ENCODE measurements around the gene NCOA4.

DNA sequence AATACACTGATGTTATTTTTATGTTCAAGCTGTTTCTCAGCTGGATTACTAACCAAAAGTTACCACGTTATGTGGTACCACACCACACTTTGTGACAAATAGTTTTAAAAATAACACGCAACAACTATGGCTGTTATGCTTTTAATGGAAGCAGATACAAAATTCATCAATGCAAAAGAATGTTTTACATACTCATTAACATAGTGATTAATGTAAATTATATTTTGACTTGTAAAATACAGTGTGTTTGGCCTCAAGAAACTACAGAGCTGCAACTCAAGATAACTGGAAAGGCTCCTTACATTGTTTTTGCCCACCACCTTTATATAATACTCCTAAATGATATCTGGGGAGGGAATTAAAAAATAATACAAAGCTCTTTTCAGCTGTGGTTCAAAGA lies 25.5 kb downstream of the NCOA4 start:
- no peak for TF ChIP-seq MAX (IDR thresholded peaks at IDR 0.05)
- no peak for TF ChIP-seq EZH2 (IDR thresholded peaks at IDR 0.05)
- TF ChIP-seq EZH2phosphoT487 (IDR thresholded peaks at IDR 0.05; ENCODE audit: borderline replicate concordance): no peak
- no peak for TF ChIP-seq SRF (IDR thresholded peaks at IDR 0.05; ENCODE audit: low read depth)
- TF ChIP-seq POLR2A (IDR thresholded peaks at IDR 0.05; ENCODE audit: borderline replicate concordance, extremely low read depth, insufficient read depth, insufficient read length): no peak
- TF ChIP-seq, protein P1, sequence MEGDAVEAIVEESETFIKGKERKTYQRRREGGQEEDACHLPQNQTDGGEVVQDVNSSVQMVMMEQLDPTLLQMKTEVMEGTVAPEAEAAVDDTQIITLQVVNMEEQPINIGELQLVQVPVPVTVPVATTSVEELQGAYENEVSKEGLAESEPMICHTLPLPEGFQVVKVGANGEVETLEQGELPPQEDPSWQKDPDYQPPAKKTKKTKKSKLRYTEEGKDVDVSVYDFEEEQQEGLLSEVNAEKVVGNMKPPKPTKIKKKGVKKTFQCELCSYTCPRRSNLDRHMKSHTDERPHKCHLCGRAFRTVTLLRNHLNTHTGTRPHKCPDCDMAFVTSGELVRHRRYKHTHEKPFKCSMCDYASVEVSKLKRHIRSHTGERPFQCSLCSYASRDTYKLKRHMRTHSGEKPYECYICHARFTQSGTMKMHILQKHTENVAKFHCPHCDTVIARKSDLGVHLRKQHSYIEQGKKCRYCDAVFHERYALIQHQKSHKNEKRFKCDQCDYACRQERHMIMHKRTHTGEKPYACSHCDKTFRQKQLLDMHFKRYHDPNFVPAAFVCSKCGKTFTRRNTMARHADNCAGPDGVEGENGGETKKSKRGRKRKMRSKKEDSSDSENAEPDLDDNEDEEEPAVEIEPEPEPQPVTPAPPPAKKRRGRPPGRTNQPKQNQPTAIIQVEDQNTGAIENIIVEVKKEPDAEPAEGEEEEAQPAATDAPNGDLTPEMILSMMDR (IDR thresholded peaks at IDR 0.05 in 2 of 3, conservative IDR thresholded peaks at IDR 0.05 in 1 of 3; ENCODE audit: borderline replicate concordance in 1 of 3, insufficient read depth in 1 of 3, low read depth in 2 of 3, low read length in 2 of 3): no peak
- TF ChIP-seq JUND (IDR thresholded peaks at IDR 0.05): no peak
- TF ChIP-seq RAD21 (IDR thresholded peaks at IDR 0.05; ENCODE audit: low read depth): no peak
- TF ChIP-seq POLR2AphosphoS5 (IDR thresholded peaks at IDR 0.05; ENCODE audit: low read depth, low read length): no peak
- TF ChIP-seq ZFX (IDR thresholded peaks at IDR 0.05): no peak

Data from HCT116 (cell line).